ENCODE results near the gene NOSIP.

The NOSIP gene, protein sequence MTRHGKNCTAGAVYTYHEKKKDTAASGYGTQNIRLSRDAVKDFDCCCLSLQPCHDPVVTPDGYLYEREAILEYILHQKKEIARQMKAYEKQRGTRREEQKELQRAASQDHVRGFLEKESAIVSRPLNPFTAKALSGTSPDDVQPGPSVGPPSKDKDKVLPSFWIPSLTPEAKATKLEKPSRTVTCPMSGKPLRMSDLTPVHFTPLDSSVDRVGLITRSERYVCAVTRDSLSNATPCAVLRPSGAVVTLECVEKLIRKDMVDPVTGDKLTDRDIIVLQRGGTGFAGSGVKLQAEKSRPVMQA
- long read RNA-seq, transcript NOSIP-204 (9 exons, 1,005 nt): major isoform, 65 of 79 reads
- long read RNA-seq, transcript NOSIP-201 (9 exons, 1,000 nt): minor isoform, 7 of 79 reads
- long read RNA-seq, partial matches to known transcripts: 2 of 79 reads
- long read RNA-seq, other reads (novel, unspliced or antisense): 5 of 79 reads

DNA sequence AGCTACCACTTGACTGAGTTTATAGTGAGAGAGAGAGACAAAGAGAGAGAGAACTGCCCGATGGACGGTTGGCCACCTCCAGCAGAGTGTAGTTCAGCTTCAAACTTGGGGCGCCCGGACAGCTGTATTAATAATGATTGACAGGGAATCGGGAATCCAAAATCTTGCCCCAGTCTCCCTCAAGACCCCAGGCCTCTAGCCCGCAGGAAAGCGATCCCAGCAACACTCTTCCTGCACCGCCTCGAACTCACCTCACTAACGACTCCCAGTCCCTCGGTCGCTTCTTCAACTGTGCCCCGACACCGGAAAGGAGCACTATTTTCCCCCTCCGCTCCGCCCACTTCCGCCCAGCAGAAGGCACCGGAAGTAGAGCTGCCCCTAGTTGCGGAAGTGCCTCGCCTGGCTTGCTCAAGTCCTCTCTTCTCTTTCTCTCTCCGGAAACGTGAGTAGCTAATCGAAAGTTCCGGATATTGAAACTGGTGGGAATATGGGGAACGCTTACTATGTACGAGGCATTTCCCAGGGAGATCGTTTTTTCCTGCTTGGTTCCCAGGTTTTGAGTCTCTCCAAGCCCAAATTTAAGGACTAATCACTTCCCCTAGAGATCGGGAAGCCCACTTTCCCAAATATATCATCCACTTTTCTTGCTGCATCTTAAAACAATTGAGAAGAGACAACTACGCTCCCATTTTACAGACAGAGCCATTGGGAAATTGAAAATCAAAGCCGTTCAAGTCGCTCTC, at the start of gene NOSIP:
Gene NOSIP (minus strand): TSS at position 293 of the 743 bp plus-strand sequence. CDS start 19,865 bp downstream, outside the sequence.
- no peaks in the 10 kb centered on the region for H3K27me3 ChIP-seq (ENCODE audit: insufficient read depth, poor library complexity, severe bottlenecking)
- peak within 1 kb of the TSS; percentile 86 for H3K4me3 ChIP-seq (replicated peaks; ENCODE audit: insufficient read depth, low read length)
- TF ChIP-seq GABPA (IDR thresholded peaks at IDR 0.05; ENCODE audit: low read depth): peak; percentile 100
- TF ChIP-seq, protein P1, sequence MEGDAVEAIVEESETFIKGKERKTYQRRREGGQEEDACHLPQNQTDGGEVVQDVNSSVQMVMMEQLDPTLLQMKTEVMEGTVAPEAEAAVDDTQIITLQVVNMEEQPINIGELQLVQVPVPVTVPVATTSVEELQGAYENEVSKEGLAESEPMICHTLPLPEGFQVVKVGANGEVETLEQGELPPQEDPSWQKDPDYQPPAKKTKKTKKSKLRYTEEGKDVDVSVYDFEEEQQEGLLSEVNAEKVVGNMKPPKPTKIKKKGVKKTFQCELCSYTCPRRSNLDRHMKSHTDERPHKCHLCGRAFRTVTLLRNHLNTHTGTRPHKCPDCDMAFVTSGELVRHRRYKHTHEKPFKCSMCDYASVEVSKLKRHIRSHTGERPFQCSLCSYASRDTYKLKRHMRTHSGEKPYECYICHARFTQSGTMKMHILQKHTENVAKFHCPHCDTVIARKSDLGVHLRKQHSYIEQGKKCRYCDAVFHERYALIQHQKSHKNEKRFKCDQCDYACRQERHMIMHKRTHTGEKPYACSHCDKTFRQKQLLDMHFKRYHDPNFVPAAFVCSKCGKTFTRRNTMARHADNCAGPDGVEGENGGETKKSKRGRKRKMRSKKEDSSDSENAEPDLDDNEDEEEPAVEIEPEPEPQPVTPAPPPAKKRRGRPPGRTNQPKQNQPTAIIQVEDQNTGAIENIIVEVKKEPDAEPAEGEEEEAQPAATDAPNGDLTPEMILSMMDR (IDR thresholded peaks at IDR 0.05; ENCODE audit: insufficient read depth, low read length): no peak
- TF ChIP-seq, protein P2, sequence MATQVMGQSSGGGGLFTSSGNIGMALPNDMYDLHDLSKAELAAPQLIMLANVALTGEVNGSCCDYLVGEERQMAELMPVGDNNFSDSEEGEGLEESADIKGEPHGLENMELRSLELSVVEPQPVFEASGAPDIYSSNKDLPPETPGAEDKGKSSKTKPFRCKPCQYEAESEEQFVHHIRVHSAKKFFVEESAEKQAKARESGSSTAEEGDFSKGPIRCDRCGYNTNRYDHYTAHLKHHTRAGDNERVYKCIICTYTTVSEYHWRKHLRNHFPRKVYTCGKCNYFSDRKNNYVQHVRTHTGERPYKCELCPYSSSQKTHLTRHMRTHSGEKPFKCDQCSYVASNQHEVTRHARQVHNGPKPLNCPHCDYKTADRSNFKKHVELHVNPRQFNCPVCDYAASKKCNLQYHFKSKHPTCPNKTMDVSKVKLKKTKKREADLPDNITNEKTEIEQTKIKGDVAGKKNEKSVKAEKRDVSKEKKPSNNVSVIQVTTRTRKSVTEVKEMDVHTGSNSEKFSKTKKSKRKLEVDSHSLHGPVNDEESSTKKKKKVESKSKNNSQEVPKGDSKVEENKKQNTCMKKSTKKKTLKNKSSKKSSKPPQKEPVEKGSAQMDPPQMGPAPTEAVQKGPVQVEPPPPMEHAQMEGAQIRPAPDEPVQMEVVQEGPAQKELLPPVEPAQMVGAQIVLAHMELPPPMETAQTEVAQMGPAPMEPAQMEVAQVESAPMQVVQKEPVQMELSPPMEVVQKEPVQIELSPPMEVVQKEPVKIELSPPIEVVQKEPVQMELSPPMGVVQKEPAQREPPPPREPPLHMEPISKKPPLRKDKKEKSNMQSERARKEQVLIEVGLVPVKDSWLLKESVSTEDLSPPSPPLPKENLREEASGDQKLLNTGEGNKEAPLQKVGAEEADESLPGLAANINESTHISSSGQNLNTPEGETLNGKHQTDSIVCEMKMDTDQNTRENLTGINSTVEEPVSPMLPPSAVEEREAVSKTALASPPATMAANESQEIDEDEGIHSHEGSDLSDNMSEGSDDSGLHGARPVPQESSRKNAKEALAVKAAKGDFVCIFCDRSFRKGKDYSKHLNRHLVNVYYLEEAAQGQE (IDR thresholded peaks at IDR 0.05; ENCODE audit: insufficient replicate concordance, low read depth): peak; percentile 75
- TF ChIP-seq SPI1 (IDR thresholded peaks at IDR 0.05; ENCODE audit: borderline replicate concordance, low read depth): peak; percentile 63; the same call in 1 of the 2 replicates
- peak; percentile 98 for TF ChIP-seq POLR2AphosphoS5 (IDR thresholded peaks at IDR 0.05; ENCODE audit: low read depth)
- peak; percentile 97 to 98 for DNase-seq (ENCODE audit: low read depth in 1 of 2, low spot score in 1 of 2)
- peak within 1 kb of the TSS; percentile 74 for H3K27ac ChIP-seq (replicated peaks)

DNA sequence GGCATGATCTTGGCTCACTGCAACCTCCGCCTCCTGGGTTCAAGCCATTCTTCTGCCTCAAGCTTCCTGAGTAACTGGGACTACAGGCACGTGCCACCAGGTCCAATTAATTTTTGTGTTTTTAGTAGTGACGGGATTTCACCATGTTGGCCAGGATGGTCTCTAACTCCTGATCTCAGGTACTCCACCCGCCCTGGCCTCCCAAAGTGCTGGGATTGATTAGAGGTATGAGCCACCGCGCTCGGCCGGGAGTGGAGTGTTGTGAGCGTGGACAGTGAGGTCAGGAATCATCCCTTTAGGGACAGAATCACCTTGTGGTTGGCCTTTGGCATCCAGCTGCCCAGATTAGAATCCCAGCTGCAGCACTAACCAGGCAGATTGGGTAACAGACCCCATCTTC, 49.3 kb upstream of the NOSIP start:
- Histone ChIP-seq H3K27me3 (ENCODE audit: insufficient read depth, poor library complexity, severe bottlenecking) (no peaks in the 10 kb centered on the region), H3K27ac (replicated peaks) (no peak overlapping the region), H3K4me3 (replicated peaks; ENCODE audit: insufficient read depth, low read length) (no peak overlapping the region)
- TF ChIP-seq GABPA (IDR thresholded peaks at IDR 0.05; ENCODE audit: low read depth): no peak
- TF ChIP-seq, protein P2 (IDR thresholded peaks at IDR 0.05; ENCODE audit: insufficient replicate concordance, low read depth): no peak
- no peak for TF ChIP-seq POLR2AphosphoS5 (IDR thresholded peaks at IDR 0.05; ENCODE audit: low read depth)
- TF ChIP-seq, protein P1 (IDR thresholded peaks at IDR 0.05; ENCODE audit: insufficient read depth, low read length): no peak
- no peak for TF ChIP-seq SPI1 (IDR thresholded peaks at IDR 0.05; ENCODE audit: borderline replicate concordance, low read depth)
- DNase-seq (ENCODE audit: low read depth in 1 of 2, low spot score in 1 of 2): no peak

DNA sequence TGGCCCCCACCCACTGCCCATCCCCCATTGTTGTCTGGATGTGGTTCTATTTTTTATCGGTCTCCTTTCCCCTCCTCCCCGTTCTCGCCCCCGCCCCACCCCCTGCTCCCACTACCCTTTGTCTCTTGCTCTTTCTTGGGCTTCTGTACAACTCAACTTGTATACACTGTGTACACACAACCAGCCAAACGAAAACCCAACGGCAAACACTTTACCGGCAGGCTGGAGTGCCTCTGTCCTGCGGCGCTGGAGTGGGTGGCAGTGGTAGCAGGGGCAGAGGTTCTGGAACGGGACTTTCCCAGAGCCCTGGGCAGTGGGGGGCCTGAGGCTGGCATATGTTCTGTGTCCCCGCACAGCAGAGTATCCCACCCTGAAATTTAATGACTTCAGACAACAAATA, 45.9 kb upstream of the NOSIP start:
- no peak overlapping the region for H3K4me3 ChIP-seq (replicated peaks; ENCODE audit: insufficient read depth, low read length)
- TF ChIP-seq, protein P2 (IDR thresholded peaks at IDR 0.05; ENCODE audit: insufficient replicate concordance, low read depth): no peak
- no peak for TF ChIP-seq SPI1 (IDR thresholded peaks at IDR 0.05; ENCODE audit: borderline replicate concordance, low read depth)
- TF ChIP-seq, protein P1 (IDR thresholded peaks at IDR 0.05; ENCODE audit: insufficient read depth, low read length): no peak
- H3K27ac ChIP-seq (replicated peaks): no peak overlapping the region
- H3K27me3 ChIP-seq (ENCODE audit: insufficient read depth, poor library complexity, severe bottlenecking): no peaks in the 10 kb centered on the region
- DNase-seq (ENCODE audit: low read depth in 1 of 2, low spot score in 1 of 2): no peak
